Astrocyte of the spinal cord (primary cell): ENCODE data around the gene KLHL25.
A peak's percentile ranks its signal among the peaks of the same experiment; 100 is the strongest.

Experiments
- DNase-seq: peaks from one replicate; pipeline ENCODE4 v3.0.0; 2011; ENCODE audit warnings: low read depth, low spot score
- H3K4me3 ChIP-seq: 2 replicates; pipeline ENCODE4 v1.5.1; 2011; ENCODE audit warnings: low read depth, mild to moderate bottlenecking, low read length, moderate library complexity
- CTCF ChIP-seq: IDR thresholded peaks from 2 replicates; pipeline ENCODE4 v1.5.1; 2012; ENCODE audit warnings: low read depth, mild to moderate bottlenecking, low read length, inconsistent platforms
- in situ Hi-C: cut with HindIII; loops from 2 replicates; pipeline ENCODE4 v1.10.0; 2017; ENCODE audit warnings: low sequenced_read_pairs

KLHL25 gene

GRCh38 chr15:85749261-85750151, 45.2 kb downstream of the KLHL25 start:
- DNase-seq, result no peak
- in situ Hi-C loops, result no loop called here
- no peak overlapping the region for H3K4me3 ChIP-seq
- TF ChIP-seq CTCF, result no peak

GRCh38 chr15:85748729-85749128, 46.0 kb downstream of the KLHL25 start:
- in situ Hi-C loops, result no loop called here
- peak; percentile 1 for TF ChIP-seq CTCF
- DNase-seq, result no peak

DNA sequence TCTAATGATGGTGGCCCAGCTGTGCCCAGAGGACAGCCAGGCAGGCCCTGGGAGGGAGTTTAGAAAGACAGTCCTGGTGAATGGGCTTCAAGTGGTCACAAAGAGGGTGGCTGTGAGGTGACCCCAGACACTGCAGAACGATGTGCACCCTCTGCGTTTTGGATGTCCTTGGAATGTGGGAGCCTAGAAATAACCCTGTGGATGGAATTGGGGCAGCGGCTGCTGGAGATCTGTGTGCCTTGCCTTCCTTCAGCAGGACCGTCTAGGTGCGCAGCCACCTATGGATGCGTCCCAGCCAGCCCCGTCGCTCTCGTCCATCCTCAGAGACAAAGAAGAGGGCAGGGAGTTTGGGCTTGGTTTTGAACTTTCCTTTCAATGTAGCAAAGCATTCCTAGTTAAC, 46.5 kb downstream of the KLHL25 start:
- in situ Hi-C loops, result no loop called here
- H3K4me3 ChIP-seq, result no peak overlapping the region
- TF ChIP-seq CTCF, result no peak
- no peak for DNase-seq

More at GRCh38 chr15:85748729-85749128, 46.0 kb downstream of the KLHL25 start:
- H3K4me3 ChIP-seq, result no peak overlapping the region

DNA sequence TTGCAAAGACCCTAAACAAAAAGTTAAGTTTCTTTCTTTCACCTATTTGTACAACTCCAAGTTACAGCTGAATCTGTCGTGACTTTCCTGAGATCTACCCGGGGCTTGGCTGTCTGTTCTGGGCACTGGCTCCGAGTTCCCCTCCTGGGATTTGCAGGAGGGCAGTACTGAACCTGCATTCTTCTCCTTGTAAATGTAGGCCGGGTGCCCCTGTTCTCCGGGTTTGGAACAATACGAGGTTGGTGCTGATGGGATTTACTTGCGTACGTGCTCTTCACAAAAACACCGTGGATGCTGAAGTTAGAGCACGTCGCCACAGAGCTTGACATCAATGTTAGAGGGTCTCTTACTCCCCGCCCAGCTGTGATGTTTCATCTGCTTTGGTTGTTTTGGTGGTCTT, 48.1 kb downstream of the KLHL25 start:
- no peak for TF ChIP-seq CTCF
- in situ Hi-C loops, result no loop called here
- no peak for DNase-seq
- no peak overlapping the region for H3K4me3 ChIP-seq

- DNase-seq, result no peak
- TF ChIP-seq CTCF, result no peak
- in situ Hi-C loops, result no loop called here
- no peak overlapping the region for H3K4me3 ChIP-seq
Observed at GRCh38 chr15:85745525-85746150, 49.1 kb downstream of the KLHL25 start.

- TF ChIP-seq CTCF, result no peak
- in situ Hi-C loops, result no loop called here
- no peak overlapping the region for H3K4me3 ChIP-seq
- no peak for DNase-seq
Observed at GRCh38 chr15:85745023-85745422, 49.7 kb downstream of the KLHL25 start.
